Neural crest cell (in vitro differentiated cells): ENCODE measurements around the gene AGBL4. TPM values are rescaled to one million over a fixed set of nuclear protein-coding genes. Genes with fewer than 3 reads are reported as not detected.

Experiments used
- DNase-seq: peaks from one replicate; pipeline ENCODE4 v3.0.0; 2021; ENCODE audit warnings: low read depth, mixed read lengths, low spot score
- H3K27ac Mint-ChIP-seq: one replicate; pipeline ENCODE4 v1.8.0; 2021; ENCODE audit warnings: mild to moderate bottlenecking, mixed read lengths; ENCODE audit not compliant: unreplicated experiment
- H3K27me3 Mint-ChIP-seq: 2 replicates; pipeline ENCODE4 v1.8.0; 2021; ENCODE audit warnings: low read depth, mild to moderate bottlenecking, mixed read lengths
- H3K36me3 Mint-ChIP-seq: 2 replicates; pipeline ENCODE4 v1.8.0; 2021; ENCODE audit warnings: low read depth, mild to moderate bottlenecking, mixed read lengths
- H3K4me1 Mint-ChIP-seq: 2 replicates; pipeline ENCODE4 v1.8.0; 2021; ENCODE audit warnings: mixed read lengths
- H3K4me3 Mint-ChIP-seq: one replicate; pipeline ENCODE4 v1.8.0; 2021; ENCODE audit warnings: mild to moderate bottlenecking, mixed read lengths
- H3K9me3 Mint-ChIP-seq: 2 replicates; pipeline ENCODE4 v1.8.0; 2021; ENCODE audit warnings: mixed read lengths
- CTCF ChIP-seq: fragments of 200-600 bp; sonication (generic); conservative IDR thresholded peaks from 2 replicates; pipeline ENCODE4 v1.5.0; 2021; ENCODE audit warnings: antibody characterized with exemption, mild to moderate bottlenecking
- total RNA-seq: library from RNA; stranded (reverse); gene quantifications from 2 replicates; pipeline ENCODE4 v1.2.1, GENCODE V29; 2021

AGBL4 gene
- total RNA-seq, 1 donor from 2014 or later = 0.09 TPM

- H3K4me1 Mint-ChIP-seq = no peaks in the 10 kb centered on the region
- H3K4me3 Mint-ChIP-seq = no peak overlapping the region
- H3K27ac Mint-ChIP-seq = no peak overlapping the region
- no peaks in the 10 kb centered on the region for H3K27me3 Mint-ChIP-seq
- peaks cover 25% of the 10 kb centered on the region for H3K9me3 Mint-ChIP-seq
- peaks cover 2% of the 10 kb centered on the region for H3K36me3 Mint-ChIP-seq
- DNase-seq = no peak
- TF ChIP-seq CTCF = no peak
Measured at GRCh38 chr1:49166031-49166430, 857.7 kb downstream of the AGBL4 start.

GRCh38 chr1:49163031-49163430, 860.7 kb downstream of the AGBL4 start:
- Mint-ChIP-seq H3K27ac (no peak overlapping the region), H3K4me3 (no peak overlapping the region), H3K9me3 (peaks cover 33% of the 10 kb centered on the region), H3K27me3 (no peaks in the 10 kb centered on the region), H3K36me3 (peaks cover 15% of the 10 kb centered on the region), H3K4me1 (no peaks in the 10 kb centered on the region)
- DNase-seq = no peak
- TF ChIP-seq CTCF = no peak

GRCh38 chr1:49160677-49161076, 863.1 kb downstream of the AGBL4 start:
- Mint-ChIP-seq H3K4me3 (no peak overlapping the region), H3K36me3 (peaks cover 15% of the 10 kb centered on the region), H3K4me1 (no peaks in the 10 kb centered on the region), H3K9me3 (peaks cover 29% of the 10 kb centered on the region), H3K27me3 (no peaks in the 10 kb centered on the region), H3K27ac (no peak overlapping the region)
- no peak for TF ChIP-seq CTCF
- no peak for DNase-seq

GRCh38 chr1:49136738-49137251, 887.0 kb downstream of the AGBL4 start:
- no peaks in the 10 kb centered on the region for H3K4me1 Mint-ChIP-seq
- no peak for DNase-seq
- peaks cover 3% of the 10 kb centered on the region for H3K36me3 Mint-ChIP-seq
- no peak overlapping the region for H3K27ac Mint-ChIP-seq
- no peaks in the 10 kb centered on the region for H3K27me3 Mint-ChIP-seq
- H3K9me3 Mint-ChIP-seq = peaks cover 18% of the 10 kb centered on the region
- no peak overlapping the region for H3K4me3 Mint-ChIP-seq
- no peak for TF ChIP-seq CTCF

- Mint-ChIP-seq H3K4me1 (no peaks in the 10 kb centered on the region), H3K4me3 (no peak overlapping the region), H3K27me3 (no peaks in the 10 kb centered on the region), H3K27ac (no peak overlapping the region), H3K36me3 (no peaks in the 10 kb centered on the region), H3K9me3 (peaks cover 14% of the 10 kb centered on the region)
- no peak for DNase-seq
- no peak for TF ChIP-seq CTCF
Measured at GRCh38 chr1:49125746-49126145, 898.0 kb downstream of the AGBL4 start.

- no peak for DNase-seq
- peaks cover 2% of the 10 kb centered on the region for H3K36me3 Mint-ChIP-seq
- H3K27me3 Mint-ChIP-seq = no peaks in the 10 kb centered on the region
- H3K27ac Mint-ChIP-seq = no peak overlapping the region
- no peak overlapping the region for H3K4me3 Mint-ChIP-seq
- H3K4me1 Mint-ChIP-seq = no peaks in the 10 kb centered on the region
- H3K9me3 Mint-ChIP-seq = peaks cover 28% of the 10 kb centered on the region
- no peak for TF ChIP-seq CTCF
Measured at GRCh38 chr1:49111931-49112330, 911.8 kb downstream of the AGBL4 start.
